GM19328 (cell line): Measurements from ENCODE around the gene COPS9.

Experiments
- ATAC-seq: cut with Tn5 transposase; IDR thresholded peaks from one replicate; pipeline ENCODE4 v1.9.1; 2021; ENCODE audit warnings: mild to moderate bottlenecking, moderate library complexity; ENCODE audit not compliant: unreplicated experiment

COPS9 gene

GRCh38 chr2:240151477-240152031, 15.4 kb upstream of the COPS9 start:
- ATAC-seq = no peak

GRCh38 chr2:240149943-240150784, 14.1 kb upstream of the COPS9 start:
- ATAC-seq = no peak

GRCh38 chr2:240147911-240148587, 11.9 kb upstream of the COPS9 start:
- no peak for ATAC-seq

- ATAC-seq = no peak
Observed at GRCh38 chr2:240147382-240147781, 11.3 kb upstream of the COPS9 start.

GRCh38 chr2:240146627-240147278, 10.6 kb upstream of the COPS9 start:
- ATAC-seq = no peak

- ATAC-seq = no peak
Observed at GRCh38 chr2:240146141-240146561, 10.0 kb upstream of the COPS9 start.

- ATAC-seq = no peak
Observed at GRCh38 chr2:240145461-240145860, 9.4 kb upstream of the COPS9 start.

- no peak for ATAC-seq
Observed at GRCh38 chr2:240144649-240145261, 8.7 kb upstream of the COPS9 start.

- ATAC-seq = no peak
Observed at GRCh38 chr2:240143801-240144648, 7.9 kb upstream of the COPS9 start.

GRCh38 chr2:240143276-240143675, 7.2 kb upstream of the COPS9 start:
- no peak for ATAC-seq

GRCh38 chr2:240142859-240143258, 6.8 kb upstream of the COPS9 start:
- no peak for ATAC-seq

GRCh38 chr2:240142256-240142775, 6.2 kb upstream of the COPS9 start:
- ATAC-seq = no peak

- no peak for ATAC-seq
Observed at GRCh38 chr2:240141736-240142135, 5.6 kb upstream of the COPS9 start.

- no peak for ATAC-seq
Observed at GRCh38 chr2:240140920-240141319, 4.8 kb upstream of the COPS9 start.

- no peak for ATAC-seq
Observed at GRCh38 chr2:240140511-240140910, 4.4 kb upstream of the COPS9 start, which contains the start of gene OTOS. TSS of gene OTOS (minus strand) at chr2:240140658. CDS start at chr2:240140326, 332 bp downstream.

GRCh38 chr2:240139666-240140393, 3.7 kb upstream of the COPS9 start:
- ATAC-seq = no peak

- no peak for ATAC-seq
Observed at GRCh38 chr2:240139011-240139441, 2.9 kb upstream of the COPS9 start.

GRCh38 chr2:240138254-240138984, 2.3 kb upstream of the COPS9 start:
- ATAC-seq = no peak
